IMR-90 (cell line): ENCODE results near the gene MRPL50. TPM values are rescaled to one million over a fixed set of nuclear protein-coding genes. Genes with fewer than 3 reads are reported as not detected.

ENCODE experiments used
- ATAC-seq: fragments of 200-7000 bp; cut with Tn5 transposase; 2 replicates; pipeline ENCODE4 v1.9.1; 2020; ENCODE audit warnings: low read depth, mild to moderate bottlenecking, moderate library complexity
- BruUV-seq: library from RNA; stranded (reverse); fragments of 400-500 nt; replicated peaks from 2 replicates; lab custom pipeline; 2021; lab: Mats Ljungman, UMichigan
- CTCF ChIA-PET: fragments of 300-600 bp; formaldehyde crosslinking; extraction: SDS; loops from one replicate; lab custom pipeline; 2021; ENCODE audit warnings: antibody characterized with exemption; lab: Yijun Ruan, JAX
- POLR2A ChIA-PET: fragments of 300-600 bp; sonication (Branson Sonifier 250); formaldehyde crosslinking; loops from one replicate; lab custom pipeline; 2022; ENCODE audit warnings: antibody characterized with exemption; ENCODE audit not compliant: unreplicated experiment; lab: Charles Lee
- DNase-seq: peaks from one replicate; pipeline ENCODE4 v3.0.0; 2013
- H2AFZ ChIP-seq: replicated peaks from 2 replicates; pipeline ENCODE3; 2013; ENCODE audit warnings: low read length, mild to moderate bottlenecking; ENCODE audit not compliant: poor library complexity
- H2AK5ac ChIP-seq: 2 replicates; pipeline ENCODE4 v1.6.1; 2013; ENCODE audit warnings: low read depth, low read length, inconsistent platforms
- H2AK9ac ChIP-seq: replicated peaks from 2 replicates; pipeline ENCODE3; 2013; ENCODE audit warnings: mild to moderate bottlenecking, low read depth, low read length, moderate library complexity; ENCODE audit not compliant: poor library complexity
- H2BK120ac ChIP-seq: 2 replicates; pipeline ENCODE4 v1.6.1; 2013; ENCODE audit warnings: low read depth, low read length, inconsistent platforms
- H2BK15ac ChIP-seq: 3 replicates; pipeline ENCODE4 v1.6.1; 2013; ENCODE audit warnings: low read depth, low read length, inconsistent platforms
- H2BK20ac ChIP-seq: 2 replicates; pipeline ENCODE4 v1.6.1; 2013; ENCODE audit warnings: low read depth, mild to moderate bottlenecking, inconsistent platforms, low read length, moderate library complexity
- H2BK5ac ChIP-seq: 2 replicates; pipeline ENCODE4 v1.6.1; 2013; ENCODE audit warnings: mild to moderate bottlenecking, low read depth, low read length, inconsistent platforms; ENCODE audit not compliant: poor library complexity, severe bottlenecking
- H3K14ac ChIP-seq: replicated peaks from 2 replicates; pipeline ENCODE4 v1.6.1; 2013; ENCODE audit warnings: low read depth, low read length, inconsistent platforms
- H3K18ac ChIP-seq: 2 replicates; pipeline ENCODE4 v1.6.1; 2013; ENCODE audit warnings: low read depth, low read length, control low read depth
- H3K23ac ChIP-seq: 2 replicates; pipeline ENCODE4 v1.6.1; 2013; ENCODE audit warnings: low read depth, low read length, inconsistent platforms
- H3K27ac ChIP-seq: 2 replicates; pipeline ENCODE4 v1.5.1; 2013; ENCODE audit warnings: mild to moderate bottlenecking, control low read depth, low read length; ENCODE audit not compliant: insufficient read depth
- H3K27me3 ChIP-seq: 2 replicates; pipeline ENCODE4 v1.6.1; 2013; ENCODE audit warnings: low read length; ENCODE audit not compliant: control insufficient read depth, insufficient read depth
- H3K36me3 ChIP-seq: 2 replicates; pipeline ENCODE4 v1.6.1; 2013; ENCODE audit warnings: low read length, mixed read lengths; ENCODE audit not compliant: control insufficient read depth, insufficient read depth
- H3K4ac ChIP-seq: 2 replicates; pipeline ENCODE4 v1.6.1; 2013; ENCODE audit warnings: low read depth, low read length, inconsistent platforms
- H3K4me1 ChIP-seq: 2 replicates; pipeline ENCODE4 v1.6.1; 2013; ENCODE audit warnings: low read length, mixed read lengths; ENCODE audit not compliant: control insufficient read depth, insufficient read depth
- H3K4me2 ChIP-seq: 2 replicates; pipeline ENCODE4 v1.6.1; 2013; ENCODE audit warnings: low read depth, mild to moderate bottlenecking, control low read depth, low read length, moderate library complexity
- H3K4me3 ChIP-seq: 2 replicates; pipeline ENCODE4 v1.5.1; 2013; ENCODE audit warnings: low read depth, mild to moderate bottlenecking, control low read depth, low read length, moderate library complexity; ENCODE audit not compliant: insufficient read depth
- H3K56ac ChIP-seq: 2 replicates; pipeline ENCODE4 v1.6.1; 2013; ENCODE audit warnings: low read length, inconsistent platforms; ENCODE audit not compliant: insufficient read depth; ENCODE audit errors: extremely low read depth
- H3K79me1 ChIP-seq, 2 experiments: 2 replicates each; pipeline ENCODE4 v1.6.1; 2013; ENCODE audit warnings: low read length in 2 of 2, inconsistent platforms in 1 of 2, low read depth in 1 of 2
- H3K9ac ChIP-seq: 2 replicates; pipeline ENCODE4 v1.6.1; 2013; ENCODE audit warnings: low read depth, low read length, control low read depth
- H3K9me1 ChIP-seq: 2 replicates; pipeline ENCODE4 v1.6.1; 2013; ENCODE audit warnings: low read length, inconsistent platforms; ENCODE audit not compliant: insufficient read depth
- H3K9me3 ChIP-seq: 2 replicates; pipeline ENCODE4 v1.6.1; 2013; ENCODE audit warnings: low read length; ENCODE audit not compliant: control insufficient read depth, insufficient read depth
- H4K20me1 ChIP-seq: 2 replicates; pipeline ENCODE4 v1.6.1; 2013; ENCODE audit warnings: low read length, inconsistent platforms; ENCODE audit not compliant: insufficient read depth
- H4K5ac ChIP-seq: 2 replicates; pipeline ENCODE4 v1.6.1; 2013; ENCODE audit warnings: mild to moderate bottlenecking, low read depth, low read length, control low read depth
- H4K8ac ChIP-seq, 2 experiments: 2 replicates each; pipeline ENCODE4 v1.6.1; 2013; ENCODE audit warnings: low read depth in 2 of 2, low read length in 2 of 2, control low read depth in 1 of 2, inconsistent platforms in 1 of 2
- H4K91ac ChIP-seq: 2 replicates; pipeline ENCODE4 v1.6.1; 2013; ENCODE audit warnings: low read depth, low read length, inconsistent platforms; ENCODE audit not compliant: insufficient read depth
- CEBPB ChIP-seq: IDR thresholded peaks from 2 replicates; pipeline ENCODE4 v1.6.1; 2012; ENCODE audit warnings: low read depth, low read length, improper control_type of control experiment
- WGBS, 2 experiments: methylation state at CpG; one replicate each; pipeline versions ENCODE4 v1.1.5 to v1.1.7; 2013; ENCODE audit warnings: missing lambda C conversion rate in 2 of 2; ENCODE audit not compliant: insufficient read length in 1 of 2; ENCODE audit errors: extremely low coverage in 2 of 2; 5-methylcytosine and 5-hydroxymethylcytosine counted together
- dilution Hi-C: fragments of 300-500 bp; cut with HindIII; formaldehyde crosslinking; loops from one replicate; pipeline ENCODE4 v1.14.3; 2018; ENCODE audit warnings: low sequenced_read_pairs; ENCODE audit not compliant: unreplicated experiment
- in situ Hi-C: fragments of 300-500 bp; cut with MboI; formaldehyde crosslinking; loops from 3 replicates; pipeline ENCODE4 v1.14.3; 2019; ENCODE audit warnings: low sequenced_read_pairs, inconsistent platforms, mixed read lengths
- intact Hi-C: fragments of 100-400 bp; cut with micrococcal nuclease; formaldehyde crosslinking; loops from 2 replicates; pipeline ENCODE4 v1.10.0; 2022
- polyA plus RNA-seq, 3 experiments: library from polyadenylated mRNA; depleted of rRNA; stranded (reverse); fragments of >200 nt; gene quantifications; 2 replicates each; pipeline ENCODE4 v1.2.3, GENCODE V29; 2012; ENCODE audit warnings: low replicate concordance in 1 of 3
- total RNA-seq: library from RNA; depleted of rRNA; stranded (reverse); fragments of >200 nt; gene quantifications from 2 replicates; pipeline ENCODE4 v1.2.3, GENCODE V29; 2012

MRPL50 gene
- total and polyA plus RNA-seq, 2 of the 4 experiments (the other 2 are of a cell fraction), result 7.5 to 8.6 TPM

- Histone ChIP-seq H3K9me1 (no peaks in the 10 kb centered on the region), H2AFZ (no peak overlapping the region), H3K79me1 (no peaks in the 10 kb centered on the region), H3K4me2 (no peak overlapping the region), H3K23ac (no peak overlapping the region), H3K4me3 (no peak overlapping the region), H2BK15ac (no peak overlapping the region), H2BK120ac (no peak overlapping the region), H2BK5ac (no peak overlapping the region), H3K4ac (no peak overlapping the region), H3K56ac (no peak overlapping the region), H2AK9ac (no peak overlapping the region), H3K27ac (no peak overlapping the region), H4K91ac (no peak overlapping the region), H4K5ac (no peak overlapping the region), H2BK20ac (no peak overlapping the region), H3K9me3 (no peaks in the 10 kb centered on the region), H3K14ac (no peak overlapping the region), H4K20me1 (no peaks in the 10 kb centered on the region), H3K18ac (no peak overlapping the region), H3K9ac (no peak overlapping the region), H3K27me3 (no peaks in the 10 kb centered on the region), H3K36me3 (no peaks in the 10 kb centered on the region), H4K8ac (no peak overlapping the region), H2AK5ac (no peak overlapping the region), H3K4me1 (no peaks in the 10 kb centered on the region)
- no TSS peak for BruUV-seq
- TF ChIP-seq CEBPB, result no peak
- dilution Hi-C loops, result no loop called here
- intact Hi-C loops, result no loop called here
- POLR2A ChIA-PET, result no interaction called here
- in situ Hi-C loops, result no loop called here
- no CpG with 5 or more reads among the region's 3 CpGs for WGBS, 2 experiments
- ATAC-seq (no peak), DNase-seq (no peak)
- CTCF ChIA-PET, result no interaction called here
These were observed 31.1 kb downstream of the MRPL50 start for GRCh38 chr9:101367323-101367722.
